ENCODE data around the gene C14orf180.

DNA sequence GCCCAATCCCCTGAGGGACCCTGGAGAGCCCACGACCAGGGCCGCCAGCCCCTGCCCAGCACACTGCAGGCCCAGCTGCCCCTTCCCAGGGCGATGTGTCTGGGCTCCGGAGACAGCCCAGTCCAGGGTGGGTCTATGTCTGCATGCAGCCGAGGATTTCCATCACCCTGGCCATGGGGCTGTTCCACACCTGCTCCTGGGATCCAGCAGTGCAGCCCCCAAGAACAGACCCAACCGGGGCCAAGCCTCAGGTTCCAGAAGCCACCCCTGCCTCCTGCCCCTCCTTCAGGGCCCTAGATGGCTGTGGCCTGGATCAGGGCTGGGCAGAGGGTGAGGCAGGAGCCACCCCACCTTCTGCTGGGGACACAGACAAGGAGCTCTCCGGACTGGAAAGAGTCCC lies 11.5 kb downstream of the C14orf180 start:
- TF ChIP-seq, protein P1, sequence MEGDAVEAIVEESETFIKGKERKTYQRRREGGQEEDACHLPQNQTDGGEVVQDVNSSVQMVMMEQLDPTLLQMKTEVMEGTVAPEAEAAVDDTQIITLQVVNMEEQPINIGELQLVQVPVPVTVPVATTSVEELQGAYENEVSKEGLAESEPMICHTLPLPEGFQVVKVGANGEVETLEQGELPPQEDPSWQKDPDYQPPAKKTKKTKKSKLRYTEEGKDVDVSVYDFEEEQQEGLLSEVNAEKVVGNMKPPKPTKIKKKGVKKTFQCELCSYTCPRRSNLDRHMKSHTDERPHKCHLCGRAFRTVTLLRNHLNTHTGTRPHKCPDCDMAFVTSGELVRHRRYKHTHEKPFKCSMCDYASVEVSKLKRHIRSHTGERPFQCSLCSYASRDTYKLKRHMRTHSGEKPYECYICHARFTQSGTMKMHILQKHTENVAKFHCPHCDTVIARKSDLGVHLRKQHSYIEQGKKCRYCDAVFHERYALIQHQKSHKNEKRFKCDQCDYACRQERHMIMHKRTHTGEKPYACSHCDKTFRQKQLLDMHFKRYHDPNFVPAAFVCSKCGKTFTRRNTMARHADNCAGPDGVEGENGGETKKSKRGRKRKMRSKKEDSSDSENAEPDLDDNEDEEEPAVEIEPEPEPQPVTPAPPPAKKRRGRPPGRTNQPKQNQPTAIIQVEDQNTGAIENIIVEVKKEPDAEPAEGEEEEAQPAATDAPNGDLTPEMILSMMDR (IDR thresholded peaks at IDR 0.05; ENCODE audit: low read depth, low read length): no peak
- no peak for TF ChIP-seq POLR2A (IDR thresholded peaks at IDR 0.05; ENCODE audit: extremely low read depth, insufficient read length)
- TF ChIP-seq, protein P2, sequence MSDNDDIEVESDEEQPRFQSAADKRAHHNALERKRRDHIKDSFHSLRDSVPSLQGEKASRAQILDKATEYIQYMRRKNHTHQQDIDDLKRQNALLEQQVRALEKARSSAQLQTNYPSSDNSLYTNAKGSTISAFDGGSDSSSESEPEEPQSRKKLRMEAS (IDR thresholded peaks at IDR 0.05; ENCODE audit: low read depth, low read length): no peak
- no peak for TF ChIP-seq MYC (IDR thresholded peaks at IDR 0.05; ENCODE audit: low read depth, low read length)

All from NB4 (cell line).